Mesothelial cell of epicardium (in vitro differentiated cells): ENCODE measurements around the gene EPB41. TPM values are rescaled to one million over a fixed set of nuclear protein-coding genes. Genes with fewer than 3 reads are reported as not detected.
A peak's percentile ranks its signal among the peaks of the same experiment; 100 is the strongest.

Experiments used
- DNase-seq, 2 experiments: peaks; one replicate each; pipeline ENCODE4 v3.0.0; 2021; ENCODE audit warnings: low spot score in 2 of 2; ENCODE audit not compliant: unreplicated experiment in 2 of 2
- H3K27ac Mint-ChIP-seq: 2 replicates; pipeline ENCODE4 v1.8.0; 2021; ENCODE audit warnings: mixed read lengths
- H3K27me3 Mint-ChIP-seq: 2 replicates; pipeline ENCODE4 v1.8.0; 2021; ENCODE audit warnings: low read depth, mixed read lengths
- H3K36me3 Mint-ChIP-seq: 2 replicates; pipeline ENCODE4 v1.8.0; 2021; ENCODE audit warnings: mixed read lengths
- H3K4me1 Mint-ChIP-seq: 2 replicates; pipeline ENCODE4 v1.8.0; 2021; ENCODE audit warnings: mixed read lengths
- H3K4me3 Mint-ChIP-seq: 2 replicates; pipeline ENCODE4 v1.8.0; 2021; ENCODE audit warnings: mild to moderate bottlenecking, moderate library complexity, mixed read lengths
- H3K9me3 Mint-ChIP-seq: 2 replicates; pipeline ENCODE4 v1.8.0; 2021; ENCODE audit warnings: mixed read lengths
- total RNA-seq: library from RNA; stranded (reverse); gene quantifications from 3 replicates; pipeline ENCODE4 v1.2.1, GENCODE V29; 2021
- TF ChIP-seq, protein P1 (sequence below): fragments of 200-600 bp; sonication (generic); IDR thresholded peaks from one replicate; pipeline ENCODE4 v1.5.0; 2021; ENCODE audit warnings: antibody characterized with exemption; ENCODE audit not compliant: unreplicated experiment

Gene EPB41
- total RNA-seq, 1 donor from 2014 or later: 61.5 TPM

DNA sequence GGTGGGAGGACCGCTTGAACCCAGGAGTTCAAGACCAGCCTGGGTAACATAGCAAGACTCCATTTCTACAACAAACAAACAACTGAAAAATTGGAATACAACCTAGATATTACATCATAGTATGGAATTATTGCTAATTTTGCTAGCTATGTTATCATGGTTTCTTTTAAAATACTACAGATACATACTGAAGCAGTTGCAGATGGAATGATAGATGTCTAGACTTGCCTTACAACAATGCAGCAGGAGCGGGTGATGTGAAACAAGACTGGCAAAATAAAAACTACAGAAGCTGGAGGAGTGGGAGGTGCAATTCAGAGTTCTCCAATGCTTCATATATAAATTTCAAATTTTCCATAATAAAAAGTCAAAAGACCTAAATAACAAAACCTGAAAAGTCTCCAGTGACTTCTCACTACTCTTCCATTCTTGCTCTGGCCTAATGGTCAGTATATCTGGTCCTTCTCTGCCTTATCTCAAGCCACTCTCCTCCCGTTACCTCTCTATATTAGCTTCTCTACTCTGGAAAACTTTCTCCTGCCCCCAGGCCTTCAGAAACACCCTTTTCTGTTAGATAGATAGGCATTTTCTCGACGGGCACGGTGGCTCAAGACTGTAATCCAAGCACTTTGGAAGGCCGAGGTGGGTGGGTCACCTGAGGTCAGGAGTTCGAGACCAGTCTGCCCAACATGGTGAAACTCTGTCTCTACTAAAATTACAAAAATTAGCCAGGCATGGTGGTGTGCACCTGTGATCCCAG lies 237.9 kb downstream of the EPB41 start:
- DNase-seq: no peak
- H3K36me3 Mint-ChIP-seq: peaks cover 53% of the 10 kb centered on the region
- no peak overlapping the region for H3K4me3 Mint-ChIP-seq
- H3K27ac Mint-ChIP-seq: peak overlapping the region; percentile 22
- H3K4me1 Mint-ChIP-seq: peaks cover 28% of the 10 kb centered on the region
- no peaks in the 10 kb centered on the region for H3K9me3 Mint-ChIP-seq
- TF ChIP-seq, protein P1, sequence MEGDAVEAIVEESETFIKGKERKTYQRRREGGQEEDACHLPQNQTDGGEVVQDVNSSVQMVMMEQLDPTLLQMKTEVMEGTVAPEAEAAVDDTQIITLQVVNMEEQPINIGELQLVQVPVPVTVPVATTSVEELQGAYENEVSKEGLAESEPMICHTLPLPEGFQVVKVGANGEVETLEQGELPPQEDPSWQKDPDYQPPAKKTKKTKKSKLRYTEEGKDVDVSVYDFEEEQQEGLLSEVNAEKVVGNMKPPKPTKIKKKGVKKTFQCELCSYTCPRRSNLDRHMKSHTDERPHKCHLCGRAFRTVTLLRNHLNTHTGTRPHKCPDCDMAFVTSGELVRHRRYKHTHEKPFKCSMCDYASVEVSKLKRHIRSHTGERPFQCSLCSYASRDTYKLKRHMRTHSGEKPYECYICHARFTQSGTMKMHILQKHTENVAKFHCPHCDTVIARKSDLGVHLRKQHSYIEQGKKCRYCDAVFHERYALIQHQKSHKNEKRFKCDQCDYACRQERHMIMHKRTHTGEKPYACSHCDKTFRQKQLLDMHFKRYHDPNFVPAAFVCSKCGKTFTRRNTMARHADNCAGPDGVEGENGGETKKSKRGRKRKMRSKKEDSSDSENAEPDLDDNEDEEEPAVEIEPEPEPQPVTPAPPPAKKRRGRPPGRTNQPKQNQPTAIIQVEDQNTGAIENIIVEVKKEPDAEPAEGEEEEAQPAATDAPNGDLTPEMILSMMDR: no peak
- H3K27me3 Mint-ChIP-seq: no peaks in the 10 kb centered on the region

DNA sequence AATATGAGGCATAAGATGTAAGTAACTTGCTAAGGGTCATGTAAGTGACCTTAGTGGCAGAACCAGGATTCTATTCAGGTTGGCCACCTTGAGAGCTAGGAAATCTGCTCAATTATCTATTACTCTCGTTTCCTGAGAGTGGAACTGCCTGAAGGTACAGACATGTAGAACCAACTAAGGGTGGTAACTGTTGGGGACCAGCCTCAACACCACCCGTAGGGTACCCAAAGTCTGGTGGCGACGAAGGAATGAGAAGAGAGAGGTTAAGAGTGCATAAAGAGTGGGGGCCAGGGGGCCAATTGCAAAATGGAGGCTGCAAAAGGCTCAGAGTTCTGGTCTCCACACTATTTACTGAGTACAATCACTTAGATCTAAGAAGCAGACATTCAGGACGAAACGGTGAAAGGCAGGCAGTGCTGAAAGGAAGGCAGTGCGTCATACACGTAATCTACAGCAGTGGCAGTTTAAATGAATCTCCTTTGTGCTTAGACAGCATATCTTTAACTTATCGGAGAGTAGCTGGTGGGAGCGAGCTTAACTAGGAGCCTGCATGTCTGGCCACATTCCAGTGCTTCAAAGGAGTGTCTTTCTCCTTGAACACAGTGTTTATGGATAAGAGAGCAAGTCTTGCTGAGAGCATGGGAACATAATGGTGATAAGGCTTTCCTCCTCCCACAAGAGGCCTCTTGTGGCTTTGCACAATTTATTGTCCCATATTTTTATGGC lies 242.3 kb downstream of the EPB41 start:
- H3K4me3 Mint-ChIP-seq: no peak overlapping the region
- TF ChIP-seq, protein P1: no peak
- H3K4me1 Mint-ChIP-seq: peaks cover 44% of the 10 kb centered on the region
- H3K36me3 Mint-ChIP-seq: peaks cover 30% of the 10 kb centered on the region
- H3K9me3 Mint-ChIP-seq: no peaks in the 10 kb centered on the region
- no peaks in the 10 kb centered on the region for H3K27me3 Mint-ChIP-seq
- peak overlapping the region; percentile 94 for H3K27ac Mint-ChIP-seq
- peak in 1 of 2 experiments; percentile 55 for DNase-seq

DNA sequence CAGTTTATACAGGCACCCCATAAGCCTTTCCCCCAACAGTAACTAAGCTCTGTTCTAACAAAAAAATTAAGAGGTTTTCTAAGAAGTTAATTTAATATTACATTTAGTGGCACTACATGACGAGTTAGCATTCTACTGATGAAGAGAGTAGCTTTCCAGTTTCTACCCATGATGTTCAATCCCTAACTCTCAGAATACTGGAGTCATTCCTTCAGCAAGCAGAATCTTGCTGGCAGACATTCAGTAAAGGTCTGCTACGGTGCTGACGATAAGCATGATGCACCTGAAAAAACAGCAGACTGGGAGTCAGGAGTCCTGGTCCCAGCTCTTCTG lies 242.9 kb downstream of the EPB41 start:
- H3K36me3 Mint-ChIP-seq: peaks cover 26% of the 10 kb centered on the region
- no peaks in the 10 kb centered on the region for H3K27me3 Mint-ChIP-seq
- H3K27ac Mint-ChIP-seq: peak overlapping the region; percentile 94
- TF ChIP-seq, protein P1: no peak
- peak overlapping the region; percentile 34 for H3K4me3 Mint-ChIP-seq
- no peaks in the 10 kb centered on the region for H3K9me3 Mint-ChIP-seq
- peaks cover 43% of the 10 kb centered on the region for H3K4me1 Mint-ChIP-seq
- DNase-seq: no peak

DNA sequence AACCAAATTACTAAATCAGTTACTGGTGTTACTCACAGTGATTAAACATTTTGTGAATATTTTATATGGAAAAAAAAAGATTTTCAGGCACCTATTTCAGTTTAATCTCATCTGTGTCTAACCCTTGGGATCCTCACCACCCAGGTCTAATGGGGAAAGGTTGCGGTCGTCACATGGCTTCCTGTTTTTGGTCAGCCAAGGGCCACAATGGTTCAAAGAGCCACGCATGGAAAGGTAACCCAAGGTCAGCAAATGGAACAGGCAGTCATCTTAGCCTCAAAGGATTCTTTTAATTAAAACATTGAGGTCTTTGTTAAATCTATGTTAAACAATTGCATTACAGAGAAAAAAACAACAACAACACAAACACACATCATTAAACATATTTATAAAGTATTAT lies 245.4 kb downstream of the EPB41 start:
- Mint-ChIP-seq H3K36me3 (peaks cover 21% of the 10 kb centered on the region), H3K4me1 (peaks cover 60% of the 10 kb centered on the region), H3K27ac (peak overlapping the region; percentile 84), H3K4me3 (no peak overlapping the region), H3K9me3 (no peaks in the 10 kb centered on the region), H3K27me3 (no peaks in the 10 kb centered on the region)
- no peak for DNase-seq
- TF ChIP-seq, protein P1: no peak

DNA sequence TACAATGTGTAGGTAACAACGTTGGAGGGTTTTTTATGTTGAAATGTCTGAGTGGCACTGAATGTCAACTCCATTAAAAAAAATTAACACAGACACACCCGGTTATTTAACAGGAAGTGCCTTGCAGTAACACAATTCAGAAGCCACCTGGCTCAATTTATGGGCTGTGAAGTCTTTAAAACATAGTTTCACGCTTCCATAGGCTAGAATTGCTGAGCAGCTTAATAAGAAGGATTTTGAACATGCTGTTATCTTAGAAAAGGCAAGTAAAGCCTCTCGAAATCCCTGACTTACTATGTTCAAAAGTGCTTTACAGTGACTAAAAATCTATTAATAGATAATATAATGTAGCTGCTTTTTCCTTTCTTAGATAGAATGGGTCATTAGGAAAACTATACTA lies 247.7 kb downstream of the EPB41 start:
- Mint-ChIP-seq H3K36me3 (peaks cover 28% of the 10 kb centered on the region), H3K27ac (peak overlapping the region; percentile 25), H3K9me3 (no peaks in the 10 kb centered on the region), H3K4me3 (no peak overlapping the region), H3K4me1 (peaks cover 44% of the 10 kb centered on the region), H3K27me3 (no peaks in the 10 kb centered on the region)
- no peak for DNase-seq
- TF ChIP-seq, protein P1: no peak
